Measurements from ENCODE around the gene CPSF6. TPM values are rescaled to one million over a fixed set of nuclear protein-coding genes. Genes with fewer than 3 reads are reported as not detected.

CPSF6 gene
- total RNA-seq, 3 donors from 2014 or later: 46.7 to 57.3 (median 57.2) TPM

DNA sequence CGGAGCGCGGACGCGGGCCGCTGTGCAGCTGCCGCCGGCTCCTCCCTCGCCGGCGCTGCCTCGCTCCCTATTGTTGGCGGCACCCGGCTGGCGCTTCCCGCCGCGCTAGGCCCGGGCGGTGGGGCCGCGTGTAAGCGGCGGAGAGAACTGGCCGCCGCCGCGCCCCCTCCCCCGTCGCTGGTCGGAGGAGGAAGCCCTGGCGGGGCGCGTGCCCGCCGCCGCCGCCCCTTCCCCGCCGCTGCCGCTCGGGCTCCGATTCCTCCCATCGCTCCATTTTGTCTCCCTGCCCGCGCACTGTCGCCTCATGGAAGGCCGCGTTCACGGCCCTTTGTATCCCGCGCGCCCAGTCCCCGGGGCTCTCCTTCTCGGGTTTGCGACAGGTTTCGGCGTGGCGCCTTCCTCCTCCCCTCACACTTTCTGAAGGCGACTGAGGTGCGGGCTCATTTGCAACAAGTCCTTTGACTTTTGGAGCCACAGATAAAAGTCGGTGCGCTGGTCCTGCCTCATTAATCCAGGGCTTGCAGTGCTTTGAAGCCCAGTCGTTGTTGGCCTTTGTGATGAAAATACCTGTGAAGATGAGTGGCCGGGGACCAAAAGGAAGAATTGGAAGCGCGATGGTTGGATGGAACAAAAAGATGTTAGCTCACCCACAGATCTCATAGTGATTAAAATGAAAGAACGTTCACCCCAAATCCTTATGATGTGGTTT lies 707 bp downstream of the CPSF6 start:
- TF ChIP-seq, protein P1, sequence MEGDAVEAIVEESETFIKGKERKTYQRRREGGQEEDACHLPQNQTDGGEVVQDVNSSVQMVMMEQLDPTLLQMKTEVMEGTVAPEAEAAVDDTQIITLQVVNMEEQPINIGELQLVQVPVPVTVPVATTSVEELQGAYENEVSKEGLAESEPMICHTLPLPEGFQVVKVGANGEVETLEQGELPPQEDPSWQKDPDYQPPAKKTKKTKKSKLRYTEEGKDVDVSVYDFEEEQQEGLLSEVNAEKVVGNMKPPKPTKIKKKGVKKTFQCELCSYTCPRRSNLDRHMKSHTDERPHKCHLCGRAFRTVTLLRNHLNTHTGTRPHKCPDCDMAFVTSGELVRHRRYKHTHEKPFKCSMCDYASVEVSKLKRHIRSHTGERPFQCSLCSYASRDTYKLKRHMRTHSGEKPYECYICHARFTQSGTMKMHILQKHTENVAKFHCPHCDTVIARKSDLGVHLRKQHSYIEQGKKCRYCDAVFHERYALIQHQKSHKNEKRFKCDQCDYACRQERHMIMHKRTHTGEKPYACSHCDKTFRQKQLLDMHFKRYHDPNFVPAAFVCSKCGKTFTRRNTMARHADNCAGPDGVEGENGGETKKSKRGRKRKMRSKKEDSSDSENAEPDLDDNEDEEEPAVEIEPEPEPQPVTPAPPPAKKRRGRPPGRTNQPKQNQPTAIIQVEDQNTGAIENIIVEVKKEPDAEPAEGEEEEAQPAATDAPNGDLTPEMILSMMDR (IDR thresholded peaks at IDR 0.05): no peak
- no peaks in the 10 kb centered on the region for H3K36me3 ChIP-seq (ENCODE audit: low read depth)
- ATAC-seq (peak; percentile 63), DNase-seq (peak; percentile 58 to 74 (median 73))
- H3K4me3 ChIP-seq: peak overlapping the region; percentile 87
- intact Hi-C loops (cut with DNase I, micrococcal nuclease): no loop called here
- peaks cover 36% of the 10 kb centered on the region for H3K4me1 ChIP-seq (ENCODE audit: low read depth)
- no peaks in the 10 kb centered on the region for H3K9me3 ChIP-seq

DNA sequence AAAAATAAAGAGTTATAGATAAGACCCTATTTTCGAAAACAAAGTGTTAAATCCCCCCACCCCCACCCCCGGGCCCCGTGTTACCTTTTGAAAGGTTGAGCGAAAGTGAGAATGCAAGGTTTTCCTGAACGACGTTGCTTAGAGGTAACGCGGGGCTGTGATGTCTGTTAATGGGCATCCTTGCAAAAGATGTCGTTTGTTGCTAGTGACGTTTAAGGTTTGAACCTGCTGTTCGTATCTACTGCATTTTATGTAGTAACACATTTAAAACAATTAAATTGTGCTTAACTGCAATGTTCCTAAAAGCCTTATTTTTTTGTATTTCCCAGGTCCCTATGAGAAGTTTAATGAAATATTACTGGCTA lies 1.2 kb downstream of the CPSF6 start:
- intact Hi-C loops (cut with DNase I, micrococcal nuclease): no loop called here
- no peaks in the 10 kb centered on the region for H3K9me3 ChIP-seq
- H3K4me3 ChIP-seq: peak overlapping the region; percentile 87
- TF ChIP-seq, protein P1 (IDR thresholded peaks at IDR 0.05): no peak
- DNase-seq (peak in 1 of 3 donors; percentile 16), ATAC-seq (no peak)
- H3K36me3 ChIP-seq (ENCODE audit: low read depth): no peaks in the 10 kb centered on the region
- peaks cover 36% of the 10 kb centered on the region for H3K4me1 ChIP-seq (ENCODE audit: low read depth)

DNA sequence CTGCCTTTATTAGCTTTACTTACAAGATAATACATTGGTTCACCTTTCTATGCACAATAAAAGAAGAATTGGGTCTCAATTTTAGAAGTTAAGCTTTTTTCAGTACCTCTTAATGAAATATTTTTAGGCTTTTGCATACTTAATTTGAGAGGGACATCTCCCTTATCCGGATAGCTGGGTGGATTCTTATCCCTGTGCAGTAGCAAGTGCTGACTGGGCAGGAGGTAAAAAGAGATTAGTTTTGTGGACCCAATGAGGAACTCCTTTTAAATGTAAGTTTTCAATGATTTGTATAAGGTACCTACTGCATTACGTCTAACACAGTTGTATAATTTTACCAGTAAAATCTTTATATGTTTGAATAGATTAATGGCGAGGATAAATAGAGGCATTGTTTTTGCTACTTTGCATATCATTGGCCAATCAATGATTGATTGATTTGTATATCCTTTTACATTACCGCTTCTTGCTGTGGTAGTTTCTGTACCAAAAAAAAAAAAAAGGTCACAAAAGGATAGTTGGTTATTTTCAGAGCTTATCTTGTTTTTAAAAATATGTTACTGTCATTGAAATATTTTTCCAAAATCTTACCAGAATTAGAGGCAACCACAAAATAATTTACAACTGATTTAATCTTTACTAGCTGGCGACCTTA lies 2.2 kb downstream of the CPSF6 start:
- Histone ChIP-seq H3K4me3 (no peak overlapping the region), H3K4me1 (ENCODE audit: low read depth) (peaks cover 41% of the 10 kb centered on the region), H3K9me3 (no peaks in the 10 kb centered on the region), H3K36me3 (ENCODE audit: low read depth) (no peaks in the 10 kb centered on the region)
- no peak for DNase-seq
- no peak for ATAC-seq
- intact Hi-C loops (cut with DNase I, micrococcal nuclease): no loop called here
- TF ChIP-seq, protein P1 (IDR thresholded peaks at IDR 0.05): no peak

DNA sequence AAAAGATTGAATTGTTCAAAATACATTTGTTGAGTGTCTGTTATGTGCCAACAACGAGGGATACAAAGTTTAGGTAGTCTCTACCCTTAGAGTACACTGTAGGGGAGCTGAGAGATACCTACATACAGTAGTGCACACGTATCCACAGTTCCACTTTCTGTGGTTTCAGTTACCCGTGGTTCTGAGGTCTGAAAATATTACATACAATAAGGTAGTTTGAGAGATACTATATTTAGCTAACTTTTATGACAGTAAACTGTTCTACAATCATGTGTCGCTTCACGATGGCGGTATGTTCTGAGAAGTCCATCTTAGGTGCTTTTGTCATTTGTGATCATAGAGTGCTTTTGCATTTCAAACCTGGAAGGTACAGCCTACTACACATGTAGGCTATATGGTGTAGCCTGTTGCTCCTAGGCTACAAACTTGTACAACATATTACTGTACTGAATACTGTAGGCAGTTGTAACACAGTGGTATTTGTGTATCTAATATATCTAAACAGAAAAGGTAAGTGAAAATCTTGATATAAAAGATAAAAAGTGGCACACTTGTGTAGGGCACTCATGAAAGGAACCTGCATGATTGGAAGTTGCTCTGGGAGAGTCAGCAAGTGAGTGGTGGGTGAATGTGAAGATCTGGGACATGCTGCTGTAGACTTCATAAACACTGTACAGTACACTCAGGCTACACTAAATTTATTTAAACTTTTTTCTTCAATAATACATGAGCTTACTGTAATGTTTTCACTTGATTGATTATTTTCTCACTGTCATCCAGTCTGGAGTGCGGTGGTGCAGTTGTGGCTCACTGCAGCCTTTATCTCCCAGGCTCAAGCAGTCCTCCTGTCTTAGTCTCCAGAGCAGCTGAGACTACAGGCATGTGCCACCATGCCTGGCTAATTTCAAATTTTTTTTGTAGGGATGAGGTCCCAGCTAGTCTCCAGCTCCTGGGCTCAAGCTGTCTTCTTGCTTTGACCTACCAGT lies 4.0 kb downstream of the CPSF6 start:
- H3K4me1 ChIP-seq (ENCODE audit: low read depth): peaks cover 44% of the 10 kb centered on the region
- intact Hi-C loops (cut with DNase I, micrococcal nuclease): no loop called here
- H3K36me3 ChIP-seq (ENCODE audit: low read depth): no peaks in the 10 kb centered on the region
- TF ChIP-seq, protein P1 (IDR thresholded peaks at IDR 0.05): no peak
- H3K9me3 ChIP-seq: no peaks in the 10 kb centered on the region
- ATAC-seq (peak; percentile 2), DNase-seq (peak in 1 of 3 donors; percentile 15)
- H3K4me3 ChIP-seq: no peak overlapping the region

DNA sequence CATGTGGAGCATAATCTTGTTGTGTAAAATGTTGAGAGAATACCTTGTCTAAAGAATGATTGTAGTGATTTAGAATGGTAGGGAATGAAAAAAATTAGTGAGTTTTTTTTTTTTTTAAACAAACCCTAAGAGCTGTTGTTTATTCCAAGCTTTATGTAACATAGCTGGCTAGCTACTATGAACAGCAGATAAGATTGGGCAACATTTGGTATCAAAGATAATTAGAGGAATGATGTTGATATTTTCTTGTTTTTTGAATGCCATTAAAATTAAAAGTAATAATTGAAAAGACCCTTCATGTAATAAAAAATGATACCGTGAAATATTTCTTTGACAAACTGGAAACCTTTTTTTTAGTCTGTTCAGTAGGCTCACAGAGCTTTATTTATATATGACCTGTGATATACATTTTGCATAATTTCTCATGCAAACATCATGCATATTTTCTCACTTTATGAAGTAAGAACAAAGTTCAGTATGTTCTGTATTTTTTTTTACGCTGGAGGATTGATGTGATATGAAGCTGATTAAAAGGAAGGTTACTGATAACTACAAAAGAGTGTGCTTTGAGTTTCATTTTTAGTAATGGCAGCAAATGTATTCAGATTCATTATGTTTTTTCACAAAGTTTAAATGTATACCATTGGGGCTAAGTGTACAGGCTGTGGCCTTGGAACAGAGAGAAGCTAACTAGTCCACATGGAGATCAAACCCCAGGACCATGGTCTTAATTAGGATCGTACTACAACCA lies 8.1 kb downstream of the CPSF6 start:
- Histone ChIP-seq H3K4me1 (ENCODE audit: low read depth) (peaks cover 27% of the 10 kb centered on the region), H3K36me3 (ENCODE audit: low read depth) (no peaks in the 10 kb centered on the region), H3K4me3 (no peak overlapping the region), H3K9me3 (no peaks in the 10 kb centered on the region)
- ATAC-seq (peak; percentile 10), DNase-seq (no peak)
- intact Hi-C loops (cut with DNase I, micrococcal nuclease): no loop called here
- TF ChIP-seq, protein P1 (IDR thresholded peaks at IDR 0.05): no peak
